NB4 (cell line): ENCODE data around the gene HVCN1.

Experiments
- DNase-seq: peaks from one replicate; pipeline ENCODE4 v3.0.0; 2010; ENCODE audit warnings: low read depth
- H3K4me3 ChIP-seq: one replicate; pipeline ENCODE4 v1.5.1; 2011; ENCODE audit warnings: mild to moderate bottlenecking, low read depth, low read length, moderate library complexity
- MAX ChIP-seq: IDR thresholded peaks from 2 replicates; pipeline ENCODE4 v1.6.1; 2011; ENCODE audit warnings: low read depth, low read length
- MYC ChIP-seq: IDR thresholded peaks from 2 replicates; pipeline ENCODE4 v1.6.1; 2011; ENCODE audit warnings: low read depth, low read length
- POLR2A ChIP-seq: IDR thresholded peaks from 2 replicates; pipeline ENCODE4 v1.6.1; 2011; ENCODE audit warnings: mild to moderate bottlenecking; ENCODE audit not compliant: insufficient read length; ENCODE audit errors: extremely low read depth
- TF ChIP-seq, protein P1 (sequence below): IDR thresholded peaks from one replicate; pipeline ENCODE4 v1.5.1; 2012; ENCODE audit warnings: low read depth, low read length

Gene HVCN1

DNA sequence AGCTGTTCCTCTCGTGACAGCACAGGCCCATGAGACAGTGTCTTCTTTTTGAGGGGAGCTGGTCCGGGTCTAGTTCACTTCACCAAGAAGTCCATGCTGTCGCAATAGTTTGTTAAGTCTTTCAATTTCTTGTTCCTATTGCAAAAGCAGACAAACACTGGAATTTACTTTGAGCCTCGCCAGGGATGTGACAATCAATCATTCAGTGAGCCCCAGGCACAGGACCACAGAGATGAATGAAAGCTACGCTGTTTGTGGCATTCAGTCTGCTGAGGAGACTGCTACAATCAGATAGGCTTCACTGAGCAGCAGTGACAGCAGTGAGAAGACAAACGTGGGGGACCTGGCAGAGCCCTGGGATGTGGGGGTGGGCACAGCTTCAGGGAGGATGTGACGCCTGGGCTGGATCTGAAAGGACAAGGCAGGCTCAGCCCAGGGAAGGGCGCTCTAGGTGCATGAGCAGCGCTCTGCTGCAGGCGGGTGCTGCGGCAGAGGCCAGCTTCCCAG is 39.5 kb downstream of the HVCN1 start:
- TF ChIP-seq, protein P1, sequence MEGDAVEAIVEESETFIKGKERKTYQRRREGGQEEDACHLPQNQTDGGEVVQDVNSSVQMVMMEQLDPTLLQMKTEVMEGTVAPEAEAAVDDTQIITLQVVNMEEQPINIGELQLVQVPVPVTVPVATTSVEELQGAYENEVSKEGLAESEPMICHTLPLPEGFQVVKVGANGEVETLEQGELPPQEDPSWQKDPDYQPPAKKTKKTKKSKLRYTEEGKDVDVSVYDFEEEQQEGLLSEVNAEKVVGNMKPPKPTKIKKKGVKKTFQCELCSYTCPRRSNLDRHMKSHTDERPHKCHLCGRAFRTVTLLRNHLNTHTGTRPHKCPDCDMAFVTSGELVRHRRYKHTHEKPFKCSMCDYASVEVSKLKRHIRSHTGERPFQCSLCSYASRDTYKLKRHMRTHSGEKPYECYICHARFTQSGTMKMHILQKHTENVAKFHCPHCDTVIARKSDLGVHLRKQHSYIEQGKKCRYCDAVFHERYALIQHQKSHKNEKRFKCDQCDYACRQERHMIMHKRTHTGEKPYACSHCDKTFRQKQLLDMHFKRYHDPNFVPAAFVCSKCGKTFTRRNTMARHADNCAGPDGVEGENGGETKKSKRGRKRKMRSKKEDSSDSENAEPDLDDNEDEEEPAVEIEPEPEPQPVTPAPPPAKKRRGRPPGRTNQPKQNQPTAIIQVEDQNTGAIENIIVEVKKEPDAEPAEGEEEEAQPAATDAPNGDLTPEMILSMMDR = no peak
- TF ChIP-seq POLR2A = no peak
- TF ChIP-seq MYC = no peak
- TF ChIP-seq MAX = no peak
- no peak overlapping the region for H3K4me3 ChIP-seq
- DNase-seq = peak; percentile 62

- no peak for DNase-seq
- TF ChIP-seq MYC (no peak), MAX (no peak), POLR2A (no peak)
- TF ChIP-seq, protein P1 = no peak
- H3K4me3 ChIP-seq = no peak overlapping the region
Measured at GRCh38 chr12:110647631-110648040, 41.3 kb downstream of the HVCN1 start.

DNA sequence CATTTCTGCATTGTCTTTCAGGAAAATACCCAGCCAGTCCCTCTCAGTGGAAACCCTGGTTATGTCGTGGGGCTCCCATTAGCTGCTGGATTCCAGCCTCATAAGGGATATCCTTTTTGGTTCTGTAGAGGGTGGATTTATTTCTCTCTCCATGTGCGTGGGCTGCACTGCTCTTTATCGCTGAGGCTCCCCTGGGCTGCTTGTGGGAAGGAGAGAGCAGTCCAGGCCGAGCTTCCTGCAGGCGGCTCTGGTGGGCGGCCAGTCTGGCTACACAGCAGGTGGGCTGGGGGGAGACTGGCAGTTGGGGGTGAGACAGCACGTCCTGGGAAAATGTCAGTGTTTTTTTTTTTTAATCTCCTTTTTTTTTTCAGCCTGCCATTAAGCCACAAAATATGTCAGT is 47.4 kb downstream of the HVCN1 start:
- no peak overlapping the region for H3K4me3 ChIP-seq
- TF ChIP-seq POLR2A (no peak), MAX (0 out of 2 replicates have a peak, but pooled peaks have one; percentile 22), MYC (0 out of 2 replicates have a peak, but pooled peaks have one; percentile 17)
- TF ChIP-seq, protein P1 = no peak
- DNase-seq = peak; percentile 91

- no peak overlapping the region for H3K4me3 ChIP-seq
- TF ChIP-seq POLR2A (no peak), MYC (no peak), MAX (no peak)
- TF ChIP-seq, protein P1 = no peak
- peak; percentile 37 for DNase-seq
Measured at GRCh38 chr12:110640275-110641025, 48.5 kb downstream of the HVCN1 start.

DNA sequence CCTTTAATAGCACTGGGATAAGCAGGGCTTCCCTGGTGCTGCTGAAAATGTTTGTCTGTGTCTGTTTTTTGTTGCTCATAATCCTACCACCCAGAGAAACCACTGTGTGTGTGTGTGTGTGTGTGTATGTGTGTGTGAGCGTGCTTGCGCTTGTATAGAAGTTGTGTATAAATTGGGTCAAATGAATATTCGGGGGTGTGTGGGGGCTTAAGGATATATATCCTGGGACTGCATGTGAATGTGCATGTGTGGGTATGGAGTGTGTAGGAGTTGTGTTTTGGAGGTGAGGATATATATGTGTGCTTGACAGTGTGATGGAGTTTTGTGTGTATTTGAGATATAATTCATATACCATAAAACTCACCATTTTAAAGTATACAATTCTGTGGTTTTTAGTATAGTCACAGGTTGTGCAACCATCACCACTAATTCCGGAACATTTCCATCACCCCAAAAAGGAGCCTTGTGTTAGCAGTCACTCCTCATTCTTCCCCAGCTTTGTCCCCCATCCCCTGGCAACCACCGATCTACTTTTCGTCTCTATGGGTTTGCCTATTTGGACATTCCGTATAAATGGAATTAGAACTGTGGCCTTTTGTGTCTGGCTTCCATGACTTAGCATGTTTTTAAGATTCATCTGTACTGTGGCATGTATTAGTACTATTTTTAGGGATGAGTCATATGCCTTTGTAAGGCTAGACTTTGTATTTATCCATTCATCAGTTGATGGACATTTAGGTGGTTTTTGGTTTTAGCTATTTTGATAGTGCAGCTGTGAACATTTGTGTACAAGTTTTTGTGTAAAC is 49.4 kb downstream of the HVCN1 start:
- peak overlapping the region; percentile 2 for H3K4me3 ChIP-seq
- TF ChIP-seq, protein P1 = no peak
- TF ChIP-seq POLR2A (no peak), MYC (no peak), MAX (no peak)
- DNase-seq = peak; percentile 79
